ENCODE results near the gene ARL3.

DNA sequence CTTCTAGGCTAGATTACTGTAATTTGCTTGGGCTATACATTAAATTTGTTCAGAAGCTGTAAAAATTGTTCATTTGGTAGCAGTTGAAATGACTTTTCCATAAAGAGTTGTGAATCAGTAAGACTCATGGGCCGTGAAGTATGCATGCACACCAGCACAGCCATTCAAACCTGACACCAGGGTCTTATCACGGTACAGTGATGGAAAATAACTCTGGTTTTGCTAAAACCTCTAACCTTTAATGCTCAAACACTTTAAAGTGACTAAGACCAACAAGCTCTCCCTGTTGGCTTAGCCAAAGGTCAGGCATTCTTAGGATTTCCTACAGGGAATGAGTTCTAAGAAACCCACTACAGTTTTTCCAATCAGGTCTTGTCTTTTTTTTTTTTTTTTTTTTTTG is 11.5 kb downstream of the ARL3 start:
- TF ChIP-seq POLR2A (IDR thresholded peaks at IDR 0.05): no peak
- TF ChIP-seq, protein P1, sequence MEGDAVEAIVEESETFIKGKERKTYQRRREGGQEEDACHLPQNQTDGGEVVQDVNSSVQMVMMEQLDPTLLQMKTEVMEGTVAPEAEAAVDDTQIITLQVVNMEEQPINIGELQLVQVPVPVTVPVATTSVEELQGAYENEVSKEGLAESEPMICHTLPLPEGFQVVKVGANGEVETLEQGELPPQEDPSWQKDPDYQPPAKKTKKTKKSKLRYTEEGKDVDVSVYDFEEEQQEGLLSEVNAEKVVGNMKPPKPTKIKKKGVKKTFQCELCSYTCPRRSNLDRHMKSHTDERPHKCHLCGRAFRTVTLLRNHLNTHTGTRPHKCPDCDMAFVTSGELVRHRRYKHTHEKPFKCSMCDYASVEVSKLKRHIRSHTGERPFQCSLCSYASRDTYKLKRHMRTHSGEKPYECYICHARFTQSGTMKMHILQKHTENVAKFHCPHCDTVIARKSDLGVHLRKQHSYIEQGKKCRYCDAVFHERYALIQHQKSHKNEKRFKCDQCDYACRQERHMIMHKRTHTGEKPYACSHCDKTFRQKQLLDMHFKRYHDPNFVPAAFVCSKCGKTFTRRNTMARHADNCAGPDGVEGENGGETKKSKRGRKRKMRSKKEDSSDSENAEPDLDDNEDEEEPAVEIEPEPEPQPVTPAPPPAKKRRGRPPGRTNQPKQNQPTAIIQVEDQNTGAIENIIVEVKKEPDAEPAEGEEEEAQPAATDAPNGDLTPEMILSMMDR (IDR thresholded peaks at IDR 0.05): no peak

Measured in lower leg skin (tissue), 3 donors.